ENCODE measurements around the gene APEH.

APEH gene

DNA sequence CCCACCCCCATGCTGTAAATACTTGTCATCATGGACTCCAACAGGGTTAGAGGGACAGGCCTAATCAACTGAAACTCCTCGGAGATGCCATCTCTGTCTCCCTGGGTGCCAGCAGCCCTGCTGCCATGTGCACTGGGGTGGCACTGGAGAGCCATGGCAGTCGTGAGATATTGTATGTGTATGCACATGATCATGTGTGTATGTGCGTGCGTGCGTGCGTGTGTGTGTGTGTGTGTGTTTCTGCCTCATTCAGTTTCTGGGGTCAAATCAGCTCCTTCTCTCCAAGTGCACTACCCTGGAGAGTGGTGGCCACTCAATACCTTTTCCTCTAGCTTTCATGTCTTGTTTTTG lies 3.2 kb upstream of the APEH start:
- Histone ChIP-seq H3K79me2 (ENCODE audit: control insufficient read depth, insufficient read depth, low read length, poor library complexity) (peaks cover 11% of the 10 kb centered on the region), H3K79me1 (ENCODE audit: low read length) (peaks cover 17% of the 10 kb centered on the region), H2BK12ac (ENCODE audit: low read length) (no peak overlapping the region), H4K12ac (ENCODE audit: low read depth, low read length) (no peak overlapping the region), H2AFZ (ENCODE audit: insufficient read depth, low read length, poor library complexity) (no peak overlapping the region), H3K4ac (ENCODE audit: low read depth, low read length) (no peak overlapping the region), H3K9ac (ENCODE audit: low read length) (no peak overlapping the region), H3K4me1 (ENCODE audit: control insufficient read depth in 1 of 2, insufficient read depth in 2 of 2, low read length in 2 of 2) (peaks cover 21 to 26% of the 10 kb centered on the region in 2 experiments), H3K36me3 (ENCODE audit: control insufficient read depth in 1 of 2, insufficient read depth in 2 of 2, low read length in 2 of 2) (peaks cover 3 to 6% of the 10 kb centered on the region in 2 experiments), H3K23ac (ENCODE audit: low read length) (no peak overlapping the region), H3K14ac (ENCODE audit: low read length) (no peak overlapping the region), H3K18ac (ENCODE audit: low read length) (no peak overlapping the region), H3K27ac (ENCODE audit: low read depth, low read length) (no peak overlapping the region), H3K9me3 (ENCODE audit: insufficient read depth, low read depth, low read length) (no peaks in the 10 kb centered on the region), H2BK5ac (ENCODE audit: low read depth, low read length, poor library complexity) (no peak overlapping the region), H4K91ac (ENCODE audit: low read depth, low read length) (no peak overlapping the region), H2AK5ac (ENCODE audit: low read length) (no peak overlapping the region), H3K27me3 (ENCODE audit: insufficient read depth, low read length) (no peaks in the 10 kb centered on the region), H4K8ac (ENCODE audit: low read depth, low read length) (no peak overlapping the region), H3K4me3 (ENCODE audit: low read depth, low read length) (no peak overlapping the region), H3K4me2 (ENCODE audit: low read length) (no peak overlapping the region), H2BK120ac (ENCODE audit: insufficient read depth, low read length, poor library complexity) (no peak overlapping the region)
- no peak for DNase-seq
- no CpG with 5 or more reads among the region's 6 CpGs for WGBS (ENCODE audit: extremely low coverage, insufficient coverage, insufficient read length)

DNA sequence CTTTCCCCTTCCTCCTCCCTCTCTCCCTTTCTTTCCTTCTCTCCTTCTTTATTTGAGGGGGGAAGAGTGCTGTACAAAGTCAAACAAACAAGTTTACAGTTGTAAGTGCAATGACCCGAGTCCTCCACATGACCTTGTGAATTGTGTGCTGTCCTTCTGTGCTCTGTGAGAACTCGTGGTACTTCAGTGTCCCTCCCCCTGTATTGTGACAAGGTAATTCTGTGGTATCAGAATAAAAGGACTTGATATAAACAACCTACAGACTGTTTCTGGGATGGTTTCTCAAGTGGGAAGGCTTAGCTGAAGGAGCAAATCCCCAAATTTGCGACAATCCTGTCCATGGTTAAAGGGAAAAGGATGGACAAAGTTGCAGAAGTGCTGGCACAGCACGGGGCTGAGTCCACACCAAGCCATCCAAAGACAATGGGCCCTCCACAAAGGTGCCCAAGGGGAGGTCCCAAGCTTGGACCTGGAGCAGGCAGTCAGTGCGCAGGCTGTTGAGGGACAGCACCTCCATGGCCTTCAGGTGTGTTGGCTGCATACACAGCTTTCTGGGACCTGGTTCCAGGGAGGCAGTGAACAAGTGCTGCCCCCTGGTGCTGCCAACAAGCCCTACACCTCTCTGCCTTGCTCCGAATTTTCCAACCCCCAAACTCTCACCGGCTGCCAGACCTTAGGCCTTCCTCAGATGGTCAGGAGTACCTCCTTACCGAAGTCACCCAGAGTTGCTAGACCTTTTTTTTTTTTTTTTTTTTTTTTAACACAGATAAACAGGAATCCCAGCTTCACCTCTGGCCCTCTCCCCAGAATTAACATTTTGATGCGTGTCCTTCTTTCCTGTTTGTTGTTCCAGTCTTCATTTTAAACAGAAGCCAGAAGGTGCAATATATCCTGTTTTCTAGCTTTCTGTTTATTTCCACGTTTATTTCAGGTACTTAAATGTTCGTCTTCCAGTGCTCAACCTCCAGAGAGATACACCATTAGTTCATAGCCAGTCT lies 2.6 kb upstream of the APEH start:
- no peak overlapping the region for H3K27ac ChIP-seq (ENCODE audit: low read depth, low read length)
- H3K79me2 ChIP-seq (ENCODE audit: control insufficient read depth, insufficient read depth, low read length, poor library complexity): peaks cover 11% of the 10 kb centered on the region
- no peaks in the 10 kb centered on the region for H3K27me3 ChIP-seq (ENCODE audit: insufficient read depth, low read length)
- no peak overlapping the region for H3K23ac ChIP-seq (ENCODE audit: low read length)
- H3K9me3 ChIP-seq (ENCODE audit: insufficient read depth, low read depth, low read length): no peaks in the 10 kb centered on the region
- DNase-seq: peak; percentile 49 to 81
- no CpG with 5 or more reads among the region's 11 CpGs for WGBS (ENCODE audit: extremely low coverage, insufficient coverage, insufficient read length)
- H3K4me1 ChIP-seq (ENCODE audit: control insufficient read depth in 1 of 2, insufficient read depth in 2 of 2, low read length in 2 of 2): peaks cover 21 to 26% of the 10 kb centered on the region in 2 experiments
- peaks cover 9 to 12% of the 10 kb centered on the region in 2 experiments for H3K36me3 ChIP-seq (ENCODE audit: control insufficient read depth in 1 of 2, insufficient read depth in 2 of 2, low read length in 2 of 2)
- H4K91ac ChIP-seq (ENCODE audit: low read depth, low read length): no peak overlapping the region
- H2AFZ ChIP-seq (ENCODE audit: insufficient read depth, low read length, poor library complexity): no peak overlapping the region
- no peak overlapping the region for H3K9ac ChIP-seq (ENCODE audit: low read length)
- no peak overlapping the region for H3K4me2 ChIP-seq (ENCODE audit: low read length)
- H3K79me1 ChIP-seq (ENCODE audit: low read length): peaks cover 17% of the 10 kb centered on the region
- no peak overlapping the region for H3K4ac ChIP-seq (ENCODE audit: low read depth, low read length)
- no peak overlapping the region for H4K12ac ChIP-seq (ENCODE audit: low read depth, low read length)
- H2BK12ac ChIP-seq (ENCODE audit: low read length): no peak overlapping the region
- H4K8ac ChIP-seq (ENCODE audit: low read depth, low read length): no peak overlapping the region
- no peak overlapping the region for H3K18ac ChIP-seq (ENCODE audit: low read length)
- H2AK5ac ChIP-seq (ENCODE audit: low read length): no peak overlapping the region
- H3K14ac ChIP-seq (ENCODE audit: low read length): no peak overlapping the region
- H2BK120ac ChIP-seq (ENCODE audit: insufficient read depth, low read length, poor library complexity): no peak overlapping the region
- H2BK5ac ChIP-seq (ENCODE audit: low read depth, low read length, poor library complexity): no peak overlapping the region
- H3K4me3 ChIP-seq (ENCODE audit: low read depth, low read length): no peak overlapping the region

DNA sequence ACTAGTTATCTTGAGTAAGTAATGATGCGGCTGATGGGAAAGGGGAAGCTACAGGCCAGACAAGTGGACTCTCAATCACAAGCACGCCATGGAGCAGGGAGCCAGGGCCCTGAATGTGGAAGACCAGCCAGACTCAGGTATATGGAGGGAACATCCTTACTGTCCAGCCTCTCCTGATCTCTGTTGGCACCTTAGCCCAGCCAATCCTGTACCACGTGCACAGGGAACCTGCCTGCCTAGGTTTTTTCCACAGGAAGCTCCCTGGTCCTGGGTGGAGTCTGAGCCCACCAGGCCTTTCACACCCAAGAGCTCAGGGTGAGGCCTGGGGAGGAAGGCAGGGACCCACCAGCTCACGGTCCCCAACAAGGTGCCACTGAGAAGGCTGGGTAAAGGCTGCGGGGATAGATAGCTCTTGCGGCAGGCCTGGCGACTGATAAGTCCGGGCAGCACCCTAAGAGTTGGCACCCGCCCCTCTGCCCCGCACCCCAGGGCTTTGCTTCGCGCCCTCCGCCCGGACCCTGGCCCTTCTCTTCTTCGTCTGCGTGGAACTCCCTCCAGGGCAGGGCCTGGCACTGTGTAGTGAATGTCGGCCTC lies 933 bp upstream of the APEH start:
- H3K4me3 ChIP-seq (ENCODE audit: low read depth, low read length): peak overlapping the region; percentile 74
- peaks cover 11% of the 10 kb centered on the region for H3K79me2 ChIP-seq (ENCODE audit: control insufficient read depth, insufficient read depth, low read length, poor library complexity)
- H4K12ac ChIP-seq (ENCODE audit: low read depth, low read length): peak overlapping the region; percentile 20
- peaks cover 19 to 26% of the 10 kb centered on the region in 2 experiments for H3K4me1 ChIP-seq (ENCODE audit: control insufficient read depth in 1 of 2, insufficient read depth in 2 of 2, low read length in 2 of 2)
- H3K79me1 ChIP-seq (ENCODE audit: low read length): peaks cover 15% of the 10 kb centered on the region
- H3K23ac ChIP-seq (ENCODE audit: low read length): no peak overlapping the region
- peak overlapping the region; percentile 67 for H3K9ac ChIP-seq (ENCODE audit: low read length)
- no peaks in the 10 kb centered on the region for H3K9me3 ChIP-seq (ENCODE audit: insufficient read depth, low read depth, low read length)
- WGBS (ENCODE audit: extremely low coverage, insufficient coverage, insufficient read length): no CpG with 5 or more reads among the region's 17 CpGs
- H3K4me2 ChIP-seq (ENCODE audit: low read length): peak overlapping the region; percentile 76
- no peaks in the 10 kb centered on the region for H3K27me3 ChIP-seq (ENCODE audit: insufficient read depth, low read length)
- peak in 1 of 2 donors; percentile 25 for DNase-seq
- H2BK120ac ChIP-seq (ENCODE audit: insufficient read depth, low read length, poor library complexity): peak overlapping the region; percentile 48
- H4K91ac ChIP-seq (ENCODE audit: low read depth, low read length): peak overlapping the region; percentile 92
- H3K36me3 ChIP-seq (ENCODE audit: control insufficient read depth in 1 of 2, insufficient read depth in 2 of 2, low read length in 2 of 2): peaks cover 24 to 28% of the 10 kb centered on the region in 2 experiments
- H2BK5ac ChIP-seq (ENCODE audit: low read depth, low read length, poor library complexity): peak overlapping the region; percentile 57
- peak overlapping the region; percentile 38 for H2AFZ ChIP-seq (ENCODE audit: insufficient read depth, low read length, poor library complexity)
- peak overlapping the region; percentile 4 for H2BK12ac ChIP-seq (ENCODE audit: low read length)
- H3K14ac ChIP-seq (ENCODE audit: low read length): peak overlapping the region; percentile 78
- H3K18ac ChIP-seq (ENCODE audit: low read length): peak overlapping the region; percentile 70
- H2AK5ac ChIP-seq (ENCODE audit: low read length): peak overlapping the region; percentile 72
- peak overlapping the region; percentile 50 for H3K4ac ChIP-seq (ENCODE audit: low read depth, low read length)
- peak overlapping the region; percentile 81 for H3K27ac ChIP-seq (ENCODE audit: low read depth, low read length)
- peak overlapping the region; percentile 89 for H4K8ac ChIP-seq (ENCODE audit: low read depth, low read length)

DNA sequence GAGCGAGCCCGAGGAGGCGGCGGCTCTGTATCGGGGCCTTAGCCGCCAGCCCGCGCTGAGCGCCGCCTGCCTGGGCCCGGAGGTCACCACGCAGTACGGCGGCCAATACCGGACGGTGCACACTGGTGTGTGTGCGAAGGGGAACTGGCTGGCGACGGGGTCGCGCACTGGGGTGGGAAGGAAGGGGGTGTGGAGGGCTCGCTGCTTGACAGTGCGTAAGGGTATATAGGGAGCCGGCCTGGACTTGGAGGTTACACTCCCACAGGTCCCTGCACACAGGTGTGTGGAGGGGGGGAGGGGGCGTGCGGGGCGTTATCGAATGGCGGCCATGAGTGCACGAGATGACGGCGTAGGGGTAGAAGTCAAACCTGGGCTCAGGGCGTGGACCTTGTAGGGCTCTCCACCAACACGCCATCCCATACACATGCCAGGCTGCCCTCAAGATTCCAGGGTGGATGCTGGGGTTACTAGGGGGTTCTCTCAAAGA lies 389 bp downstream of the APEH start:
- Histone ChIP-seq H2BK12ac (ENCODE audit: low read length) (no peak overlapping the region), H3K23ac (ENCODE audit: low read length) (no peak overlapping the region), H2AK5ac (ENCODE audit: low read length) (peak overlapping the region; percentile 16), H3K4me3 (ENCODE audit: low read depth, low read length) (peak overlapping the region; percentile 94), H3K18ac (ENCODE audit: low read length) (peak overlapping the region; percentile 42), H3K79me1 (ENCODE audit: low read length) (peaks cover 13% of the 10 kb centered on the region), H3K4me2 (ENCODE audit: low read length) (peak overlapping the region; percentile 85), H2BK5ac (ENCODE audit: low read depth, low read length, poor library complexity) (peak overlapping the region; percentile 28), H3K4ac (ENCODE audit: low read depth, low read length) (peak overlapping the region; percentile 14), H3K14ac (ENCODE audit: low read length) (peak overlapping the region; percentile 46), H4K12ac (ENCODE audit: low read depth, low read length) (peak overlapping the region; percentile 65), H3K9me3 (ENCODE audit: insufficient read depth, low read depth, low read length) (no peaks in the 10 kb centered on the region), H3K27ac (ENCODE audit: low read depth, low read length) (peak overlapping the region; percentile 18), H3K4me1 (ENCODE audit: control insufficient read depth in 1 of 2, insufficient read depth in 2 of 2, low read length in 2 of 2) (peaks cover 9 to 15% of the 10 kb centered on the region in 2 experiments), H4K8ac (ENCODE audit: low read depth, low read length) (peak overlapping the region; percentile 44), H3K9ac (ENCODE audit: low read length) (peak overlapping the region; percentile 88), H2BK120ac (ENCODE audit: insufficient read depth, low read length, poor library complexity) (peak overlapping the region; percentile 4), H4K91ac (ENCODE audit: low read depth, low read length) (peak overlapping the region; percentile 44), H3K79me2 (ENCODE audit: control insufficient read depth, insufficient read depth, low read length, poor library complexity) (peaks cover 11% of the 10 kb centered on the region), H3K36me3 (ENCODE audit: control insufficient read depth in 1 of 2, insufficient read depth in 2 of 2, low read length in 2 of 2) (peaks cover 37 to 41% of the 10 kb centered on the region in 2 experiments), H2AFZ (ENCODE audit: insufficient read depth, low read length, poor library complexity) (peak overlapping the region; percentile 2), H3K27me3 (ENCODE audit: insufficient read depth, low read length) (no peaks in the 10 kb centered on the region)
- DNase-seq: no peak
- WGBS (ENCODE audit: extremely low coverage, insufficient coverage, insufficient read length): no CpG with 5 or more reads among the region's 34 CpGs
